ENCODE results near the gene ZNF81. TPM values are rescaled to one million over a fixed set of nuclear protein-coding genes. Genes with fewer than 3 reads are reported as not detected.
"Not testable (repeated sequence)": the region's sequence is repeated elsewhere in the genome, so short reads cannot be mapped to it uniquely, and the experiment has no call there.

ZNF81 gene
- total RNA-seq, 1 donor from 2014 or later: 5.3 TPM

GRCh38 chrX:47843363-47843762 is 6.7 kb downstream of the ZNF81 start:
- no peak for ATAC-seq
- no peak for DNase-seq (ENCODE audit: low spot score)

GRCh38 chrX:47844117-47844516 is 7.4 kb downstream of the ZNF81 start:
- no peak for ATAC-seq
- no peak for DNase-seq (ENCODE audit: low spot score)

DNA sequence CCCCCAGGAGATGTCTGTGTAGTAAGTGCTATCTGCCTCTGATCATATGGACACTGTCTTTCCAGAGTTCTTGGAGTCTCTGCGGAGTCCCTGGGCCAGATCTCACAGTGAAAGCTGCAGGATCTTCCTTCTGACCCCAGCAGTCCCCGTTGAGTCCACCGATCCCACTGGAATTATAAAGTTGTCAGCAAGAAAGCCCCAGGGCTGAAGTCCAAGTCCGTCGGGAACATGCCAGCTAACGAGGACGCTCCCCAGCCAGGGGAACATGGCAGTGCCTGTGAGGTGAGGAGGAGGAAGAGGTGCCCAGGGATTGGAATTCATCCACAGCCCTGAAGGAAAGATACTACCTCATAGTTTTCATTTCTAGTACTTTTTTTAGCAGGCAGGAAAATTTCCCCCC is 9.3 kb downstream of the ZNF81 start:
- DNase-seq (ENCODE audit: low spot score): no peak
- peak; percentile 47 for ATAC-seq

GRCh38 chrX:47849778-47850177 is 13.1 kb downstream of the ZNF81 start:
- ATAC-seq: no peak
- DNase-seq (ENCODE audit: low spot score): no peak

GRCh38 chrX:47850389-47850788 is 13.7 kb downstream of the ZNF81 start:
- not testable (repeated sequence) for ATAC-seq; DNase-seq (ENCODE audit: low spot score)

DNA sequence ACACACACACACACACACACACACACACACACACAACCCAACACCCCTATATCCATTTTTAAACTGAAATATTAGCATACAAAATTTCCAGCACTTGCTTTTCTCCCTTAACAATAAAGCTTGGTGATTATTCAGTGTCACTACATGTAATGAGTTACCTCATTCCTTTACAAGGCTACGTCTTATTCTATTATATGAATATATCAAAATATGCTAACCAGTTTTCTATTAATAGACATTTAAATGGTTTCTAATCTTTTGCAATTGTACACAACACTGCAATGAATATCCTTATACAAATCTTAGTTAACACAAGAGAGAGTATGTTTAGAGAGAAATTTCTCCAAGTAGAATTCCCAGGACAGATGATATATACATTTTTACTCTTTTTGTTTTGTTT is 14.2 kb downstream of the ZNF81 start:
- DNase-seq (ENCODE audit: low spot score) (no peak), ATAC-seq (no peak)

GRCh38 chrX:47854474-47854873 is 17.8 kb downstream of the ZNF81 start:
- ATAC-seq: peak; percentile 93
- peak; percentile 45 for DNase-seq (ENCODE audit: low spot score)

DNA sequence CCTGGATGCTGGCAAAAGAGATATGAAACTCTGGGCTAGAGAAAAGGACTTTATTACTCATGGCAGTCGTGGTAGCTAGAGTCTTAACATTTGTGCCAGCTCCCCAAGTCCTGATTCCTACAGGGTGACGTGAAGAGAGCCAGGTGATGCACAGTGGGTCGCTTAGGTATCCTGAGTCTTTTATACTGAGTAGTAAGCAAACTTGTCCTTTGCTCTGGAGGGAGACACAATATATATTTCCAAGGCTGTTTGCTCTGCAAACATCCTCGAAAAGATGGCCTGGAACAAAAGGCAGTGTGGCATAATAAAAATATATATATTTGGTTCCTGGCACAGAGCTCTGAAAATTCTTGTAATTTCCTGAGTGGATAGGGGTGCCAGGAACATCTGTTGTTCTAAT is 23.0 kb downstream of the ZNF81 start:
- ATAC-seq (no peak), DNase-seq (ENCODE audit: low spot score) (no peak)

DNA sequence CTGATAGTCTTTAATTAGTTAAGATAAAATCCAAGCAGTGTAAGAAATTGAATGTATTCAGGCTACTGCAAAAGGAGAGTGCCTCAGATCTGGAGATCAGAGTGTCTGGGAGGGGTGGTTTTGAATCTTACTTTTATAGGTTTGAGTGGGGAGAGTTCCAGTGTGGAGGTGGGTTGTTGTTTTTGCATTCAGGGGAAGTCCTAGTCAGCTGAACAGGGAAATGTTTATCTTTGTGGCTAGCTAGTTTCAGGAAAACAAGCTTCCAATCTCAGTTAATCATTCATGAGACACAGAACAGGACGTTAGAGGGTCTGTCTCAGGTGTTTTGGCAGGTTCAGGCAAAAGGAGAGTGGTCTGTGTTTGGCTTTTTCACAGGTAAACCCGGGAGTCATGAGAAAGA is 26.0 kb downstream of the ZNF81 start:
- DNase-seq (ENCODE audit: low spot score): no peak
- ATAC-seq: peak; percentile 80

DNA sequence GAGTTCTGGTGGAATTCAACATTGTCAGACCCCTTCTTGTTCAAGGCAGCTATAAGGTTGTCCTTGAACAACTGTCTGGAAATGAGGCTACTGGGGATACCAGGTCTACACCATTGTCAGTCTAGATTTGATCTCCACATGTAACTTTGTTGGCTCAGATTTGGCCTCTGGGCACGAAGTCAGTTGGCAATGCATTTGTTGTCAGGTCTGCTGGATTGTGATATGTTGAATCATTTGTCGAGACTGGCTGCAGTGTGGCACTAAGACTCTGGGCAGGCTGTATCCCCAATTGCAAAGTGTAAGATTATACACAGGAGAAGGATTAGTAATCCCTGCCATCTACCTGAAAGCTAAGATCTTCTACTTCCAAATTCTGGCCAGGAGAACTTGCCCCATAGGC is 26.5 kb downstream of the ZNF81 start:
- ATAC-seq: peak; percentile 93
- DNase-seq (ENCODE audit: low spot score): peak; percentile 80

DNA sequence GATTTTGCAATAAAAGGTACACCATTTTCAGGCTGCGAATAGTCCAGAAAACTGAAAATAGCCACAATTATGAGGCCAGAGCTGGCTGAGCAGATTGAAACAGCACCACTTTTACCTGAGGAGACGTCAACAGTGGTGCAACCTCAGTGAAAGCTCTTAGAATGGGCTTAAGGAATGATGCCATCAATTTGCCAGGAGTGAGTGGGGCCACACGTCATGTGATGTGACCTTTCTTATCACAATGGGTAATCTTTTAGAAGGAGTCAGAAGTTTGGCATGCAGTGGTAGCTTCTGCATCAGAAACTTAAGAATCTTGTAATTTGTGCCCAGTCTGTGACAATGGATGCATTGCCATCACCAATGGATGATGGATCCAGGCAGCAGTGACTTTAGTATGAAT is 27.6 kb downstream of the ZNF81 start:
- DNase-seq (ENCODE audit: low spot score) (no peak), ATAC-seq (no peak)

DNA sequence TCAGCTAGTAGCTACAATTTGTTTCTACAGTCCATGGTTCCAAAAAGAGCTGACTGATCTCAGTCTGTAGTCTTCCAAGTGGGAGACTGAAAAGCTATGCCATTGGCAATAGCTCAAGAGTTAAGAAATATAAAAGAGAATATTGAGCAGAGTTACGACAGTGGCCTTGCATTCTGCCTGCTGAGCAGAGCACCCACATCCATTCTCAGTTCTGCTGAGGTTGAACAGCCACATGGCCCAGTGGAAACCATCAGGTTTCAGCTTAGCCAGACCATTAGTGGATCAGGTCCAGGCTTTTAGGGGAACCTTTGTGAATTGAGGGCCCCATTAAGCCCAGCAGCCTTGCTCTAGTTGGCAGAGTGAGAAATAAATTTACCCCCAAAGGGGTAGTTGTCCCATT is 28.1 kb downstream of the ZNF81 start:
- no peak for DNase-seq (ENCODE audit: low spot score)
- no peak for ATAC-seq

DNA sequence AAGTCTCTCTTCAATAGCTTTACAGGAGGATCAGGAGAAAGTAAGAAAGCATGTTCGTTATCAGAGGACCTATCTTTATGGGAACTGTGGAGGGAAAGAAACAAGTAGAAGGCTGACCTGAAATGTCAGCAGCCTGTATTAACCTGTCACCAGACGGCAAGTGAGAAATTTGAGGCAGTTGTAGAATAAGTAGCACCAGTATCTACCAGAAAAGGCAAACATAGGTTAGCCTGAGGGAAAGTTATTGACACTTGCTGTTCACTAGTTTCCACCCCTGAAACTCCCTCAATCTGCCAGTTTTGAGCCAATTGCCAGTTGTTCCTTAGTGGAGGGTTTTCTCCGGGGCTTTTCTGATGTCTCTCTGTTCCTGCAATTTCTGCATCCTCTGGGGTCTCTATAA is 36.4 kb downstream of the ZNF81 start:
- no peak for DNase-seq (ENCODE audit: low spot score)
- ATAC-seq: no peak

GRCh38 chrX:47877327-47877726 is 40.6 kb downstream of the ZNF81 start:
- ATAC-seq: no peak

GRCh38 chrX:47878198-47878597 is 41.5 kb downstream of the ZNF81 start:
- no peak for DNase-seq (ENCODE audit: low spot score)
- no peak for ATAC-seq

More at GRCh38 chrX:47877327-47877726, 40.6 kb downstream of the ZNF81 start:
- no peak for DNase-seq (ENCODE audit: low spot score)

DNA sequence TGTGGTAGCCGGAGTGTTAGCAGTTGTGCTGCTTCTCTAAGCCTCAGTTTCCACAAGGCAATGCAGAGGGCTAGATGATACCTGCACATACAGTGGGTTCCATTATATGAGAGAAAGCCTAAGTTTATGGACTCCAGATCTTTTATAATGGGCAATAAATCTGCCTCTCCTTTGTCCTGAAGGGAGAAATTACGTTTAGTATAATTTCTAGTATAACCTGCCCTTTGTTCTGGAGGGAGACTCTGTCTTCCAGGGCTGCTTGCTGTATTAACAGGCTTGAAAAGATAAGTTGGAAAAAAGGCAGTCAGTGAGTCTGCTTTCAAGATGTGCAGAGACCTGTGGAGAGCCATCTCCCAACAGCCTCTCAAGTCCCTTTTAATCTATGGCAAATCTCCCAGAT is 42.8 kb downstream of the ZNF81 start:
- no peak for DNase-seq (ENCODE audit: low spot score)
- no peak for ATAC-seq

GRCh38 chrX:47880927-47881326 is 44.2 kb downstream of the ZNF81 start:
- no peak for ATAC-seq
- no peak for DNase-seq (ENCODE audit: low spot score)

- ATAC-seq (no peak), DNase-seq (ENCODE audit: low spot score) (no peak)
Observed at GRCh38 chrX:47885501-47885900, 48.8 kb downstream of the ZNF81 start.

- no peak for ATAC-seq
- no peak for DNase-seq (ENCODE audit: low spot score)
Observed at GRCh38 chrX:47898024-47898423, 61.3 kb downstream of the ZNF81 start.

- ATAC-seq (no peak), DNase-seq (ENCODE audit: low spot score) (no peak)
Observed at GRCh38 chrX:47900833-47901232, 64.1 kb downstream of the ZNF81 start.

GRCh38 chrX:47902161-47902560 is 65.5 kb downstream of the ZNF81 start:
- DNase-seq (ENCODE audit: low spot score) (no peak), ATAC-seq (no peak)

DNA sequence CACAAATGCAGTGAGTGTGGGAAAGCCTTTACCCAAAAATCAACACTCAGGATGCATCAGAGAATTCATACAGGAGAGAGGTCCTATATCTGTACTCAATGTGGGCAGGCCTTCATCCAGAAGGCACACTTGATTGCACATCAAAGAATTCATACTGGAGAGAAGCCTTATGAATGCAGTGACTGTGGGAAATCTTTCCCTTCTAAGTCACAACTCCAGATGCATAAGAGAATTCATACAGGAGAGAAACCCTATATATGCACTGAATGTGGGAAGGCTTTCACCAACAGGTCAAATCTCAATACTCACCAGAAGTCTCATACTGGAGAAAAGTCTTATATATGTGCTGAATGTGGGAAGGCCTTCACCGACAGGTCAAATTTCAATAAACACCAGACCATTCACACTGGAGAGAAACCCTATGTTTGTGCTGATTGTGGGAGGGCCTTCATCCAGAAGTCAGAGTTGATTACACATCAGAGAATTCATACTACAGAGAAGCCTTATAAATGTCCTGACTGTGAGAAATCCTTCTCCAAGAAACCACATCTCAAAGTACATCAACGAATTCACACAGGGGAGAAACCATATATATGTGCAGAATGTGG is 79.3 kb downstream of the ZNF81 start:
- DNase-seq (ENCODE audit: low spot score): no peak
- ATAC-seq: no peak

DNA sequence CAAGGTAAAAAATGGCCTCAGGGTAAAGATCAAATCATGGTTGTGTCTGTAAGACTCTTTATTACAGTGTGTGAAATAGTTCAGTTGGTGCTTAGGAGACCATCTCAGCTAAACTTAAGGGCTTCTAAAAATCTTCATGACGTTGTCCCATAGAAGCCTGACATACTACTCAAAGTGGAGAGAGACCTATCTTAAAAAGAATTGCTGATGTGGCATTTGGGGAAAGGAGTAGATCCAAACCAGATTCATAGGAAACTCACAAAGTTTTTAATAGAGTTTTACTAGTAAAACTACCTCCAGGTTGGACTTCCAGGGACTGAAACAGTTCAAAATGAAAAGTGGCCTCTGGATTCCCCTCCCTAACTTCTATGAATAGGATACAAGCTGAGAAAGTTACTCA is 81.6 kb downstream of the ZNF81 start:
- DNase-seq (ENCODE audit: low spot score) (no peak), ATAC-seq (no peak)

- ATAC-seq: no peak
- no peak for DNase-seq (ENCODE audit: low spot score)
Observed at GRCh38 chrX:47927212-47927611, 90.5 kb downstream of the ZNF81 start.
